NT2/D1 (cell line): ENCODE data around the gene HSH2D.

Experiments used
- DNase-seq: peaks from one replicate; pipeline ENCODE4 v3.0.0-alpha.2; 2011; ENCODE audit warnings: low read depth, low spot score
- H3K27me3 ChIP-seq: 2 replicates; pipeline ENCODE4 v1.6.0; 2011; ENCODE audit warnings: mild to moderate bottlenecking; ENCODE audit not compliant: insufficient read length, insufficient read depth
- H3K36me3 ChIP-seq: 2 replicates; pipeline ENCODE4 v1.6.1; 2011; ENCODE audit warnings: mild to moderate bottlenecking, low read length, mixed read lengths; ENCODE audit not compliant: insufficient read depth, insufficient read length
- H3K4me1 ChIP-seq: 2 replicates; pipeline ENCODE4 v1.5.1; 2011; ENCODE audit not compliant: insufficient read depth, insufficient read length
- H3K4me3 ChIP-seq: 2 replicates; pipeline ENCODE4 v1.5.1; 2011; ENCODE audit warnings: low read depth; ENCODE audit not compliant: insufficient read length
- H3K9ac ChIP-seq: 2 replicates; pipeline ENCODE4 v1.6.0; 2011; ENCODE audit warnings: low read depth; ENCODE audit not compliant: insufficient read length
- H3K9me3 ChIP-seq: 2 replicates; pipeline ENCODE4 v1.5.1; 2011; ENCODE audit warnings: mild to moderate bottlenecking, low read length; ENCODE audit not compliant: insufficient read depth
- SUZ12 ChIP-seq: IDR thresholded peaks from 2 replicates; pipeline ENCODE4 v1.6.1; 2011; ENCODE audit not compliant: insufficient read length, insufficient read depth; ENCODE audit errors: extremely low read depth
- YY1 ChIP-seq: IDR thresholded peaks from 2 replicates; pipeline ENCODE4 v1.6.1; 2011; ENCODE audit not compliant: insufficient read length, insufficient read depth
- ZNF274 ChIP-seq: IDR thresholded peaks from 2 replicates; pipeline ENCODE4 v1.6.1; 2011; ENCODE audit warnings: mild to moderate bottlenecking, low read depth, low read length

HSH2D gene

DNA sequence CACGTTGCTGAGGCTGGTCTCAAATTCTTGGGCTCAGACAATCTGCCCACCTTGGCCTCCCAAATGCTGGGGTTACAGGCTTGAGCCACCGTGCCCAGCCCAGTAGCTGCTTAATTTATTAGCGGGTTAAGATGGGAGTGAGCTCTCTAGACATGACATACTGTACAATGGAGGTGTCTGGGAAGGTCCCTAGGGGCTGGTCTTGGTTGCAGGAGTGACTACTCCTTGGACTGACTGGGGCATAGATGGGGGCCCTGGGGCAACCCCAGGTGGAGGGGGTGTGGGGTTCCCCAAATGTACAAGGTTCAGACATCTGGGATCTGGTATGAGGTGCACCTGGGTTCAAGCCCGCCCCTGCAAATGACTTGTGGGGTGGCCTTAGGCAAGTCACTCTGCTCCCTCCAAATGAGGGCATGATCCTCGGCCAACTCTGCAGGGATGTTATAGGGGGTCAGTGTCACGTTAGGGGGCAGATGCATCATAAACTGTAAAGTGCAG lies 17.0 kb downstream of the HSH2D start:
- TF ChIP-seq SUZ12, result no peak
- TF ChIP-seq ZNF274, result no peak
- no peak for TF ChIP-seq YY1
- Histone ChIP-seq H3K36me3 (no peaks in the 10 kb centered on the region), H3K27me3 (no peaks in the 10 kb centered on the region), H3K9me3 (no peaks in the 10 kb centered on the region), H3K4me1 (peaks cover 8% of the 10 kb centered on the region), H3K4me3 (no peak overlapping the region), H3K9ac (no peak overlapping the region)
- no peak for DNase-seq

DNA sequence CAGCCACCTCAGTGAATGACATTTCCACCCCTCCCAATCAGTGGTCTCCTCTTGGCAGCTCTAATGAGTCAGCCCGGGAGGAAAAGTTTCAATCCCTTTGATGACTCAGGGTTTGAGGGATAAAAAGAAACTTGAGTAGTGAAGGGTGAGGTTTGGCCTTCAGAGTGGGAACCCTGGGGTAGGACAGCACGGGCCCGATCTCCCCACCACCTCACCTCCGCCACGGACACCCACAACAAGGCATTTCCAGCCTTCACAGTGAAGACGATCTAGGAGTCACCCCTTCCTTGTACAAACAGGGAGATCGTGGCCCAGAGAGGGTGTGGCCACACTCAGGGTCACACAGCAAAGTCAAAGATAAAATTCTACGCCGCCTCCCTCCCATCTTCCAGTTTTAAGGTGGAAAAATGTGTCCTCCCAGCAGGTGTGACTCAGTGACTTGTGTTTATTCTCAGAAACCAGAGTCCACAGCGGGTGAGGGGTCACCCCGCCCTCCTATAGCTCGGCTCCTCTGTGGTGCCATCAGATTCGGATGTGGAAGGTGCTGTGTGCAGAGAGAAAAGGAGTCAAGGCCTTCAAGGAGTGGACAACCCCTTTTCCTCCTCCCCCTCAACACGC lies 17.6 kb downstream of the HSH2D start:
- H3K4me3 ChIP-seq, result no peak overlapping the region
- H3K4me1 ChIP-seq, result peaks cover 8% of the 10 kb centered on the region
- no peaks in the 10 kb centered on the region for H3K27me3 ChIP-seq
- TF ChIP-seq YY1 (no peak), SUZ12 (no peak), ZNF274 (no peak)
- H3K36me3 ChIP-seq, result no peaks in the 10 kb centered on the region
- no peak for DNase-seq
- H3K9ac ChIP-seq, result no peak overlapping the region
- H3K9me3 ChIP-seq, result no peaks in the 10 kb centered on the region

DNA sequence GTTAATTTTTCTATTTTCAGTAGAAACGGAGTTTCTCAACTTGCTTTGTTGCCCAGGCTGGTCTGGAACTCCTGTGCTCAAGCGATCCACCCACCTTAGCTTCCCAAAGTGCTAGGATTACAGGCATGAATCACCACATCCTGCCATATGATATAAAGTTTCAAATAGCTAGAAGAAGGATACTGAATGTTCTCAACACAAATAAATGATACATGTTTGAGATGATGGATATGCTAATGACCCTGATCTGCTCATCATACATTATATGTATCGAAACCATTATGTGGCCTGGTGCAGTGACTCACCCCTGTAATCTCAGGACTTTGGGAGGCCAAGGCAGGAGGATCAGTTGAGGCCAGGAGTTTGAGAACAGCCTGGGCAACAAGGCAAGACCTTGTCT lies 18.4 kb downstream of the HSH2D start:
- no peaks in the 10 kb centered on the region for H3K27me3 ChIP-seq
- no peak for TF ChIP-seq SUZ12
- TF ChIP-seq YY1, result no peak
- TF ChIP-seq ZNF274, result no peak
- no peak overlapping the region for H3K9ac ChIP-seq
- H3K4me1 ChIP-seq, result peaks cover 8% of the 10 kb centered on the region
- DNase-seq, result no peak
- H3K9me3 ChIP-seq, result no peaks in the 10 kb centered on the region
- no peaks in the 10 kb centered on the region for H3K36me3 ChIP-seq
- no peak overlapping the region for H3K4me3 ChIP-seq

- H3K27me3 ChIP-seq, result no peaks in the 10 kb centered on the region
- no peaks in the 10 kb centered on the region for H3K36me3 ChIP-seq
- H3K9ac ChIP-seq, result no peak overlapping the region
- H3K9me3 ChIP-seq, result no peaks in the 10 kb centered on the region
- DNase-seq, result no peak
- H3K4me3 ChIP-seq, result no peak overlapping the region
- H3K4me1 ChIP-seq, result peaks cover 8% of the 10 kb centered on the region
- TF ChIP-seq SUZ12 (no peak), YY1 (no peak), ZNF274 (no peak)
Measured at GRCh38 chr19:16164222-16164890, 20.9 kb downstream of the HSH2D start.

GRCh38 chr19:16166417-16166816 lies 22.9 kb downstream of the HSH2D start:
- Histone ChIP-seq H3K9ac (no peak overlapping the region), H3K27me3 (no peaks in the 10 kb centered on the region), H3K36me3 (no peaks in the 10 kb centered on the region), H3K4me3 (no peak overlapping the region), H3K9me3 (no peaks in the 10 kb centered on the region), H3K4me1 (no peaks in the 10 kb centered on the region)
- TF ChIP-seq YY1 (no peak), ZNF274 (no peak), SUZ12 (no peak)
- DNase-seq, result no peak

GRCh38 chr19:16167055-16167454 lies 23.6 kb downstream of the HSH2D start:
- H3K4me3 ChIP-seq, result no peak overlapping the region
- TF ChIP-seq SUZ12 (no peak), ZNF274 (no peak), YY1 (no peak)
- H3K9ac ChIP-seq, result no peak overlapping the region
- no peaks in the 10 kb centered on the region for H3K36me3 ChIP-seq
- no peaks in the 10 kb centered on the region for H3K9me3 ChIP-seq
- H3K4me1 ChIP-seq, result no peaks in the 10 kb centered on the region
- no peak for DNase-seq
- no peaks in the 10 kb centered on the region for H3K27me3 ChIP-seq

DNA sequence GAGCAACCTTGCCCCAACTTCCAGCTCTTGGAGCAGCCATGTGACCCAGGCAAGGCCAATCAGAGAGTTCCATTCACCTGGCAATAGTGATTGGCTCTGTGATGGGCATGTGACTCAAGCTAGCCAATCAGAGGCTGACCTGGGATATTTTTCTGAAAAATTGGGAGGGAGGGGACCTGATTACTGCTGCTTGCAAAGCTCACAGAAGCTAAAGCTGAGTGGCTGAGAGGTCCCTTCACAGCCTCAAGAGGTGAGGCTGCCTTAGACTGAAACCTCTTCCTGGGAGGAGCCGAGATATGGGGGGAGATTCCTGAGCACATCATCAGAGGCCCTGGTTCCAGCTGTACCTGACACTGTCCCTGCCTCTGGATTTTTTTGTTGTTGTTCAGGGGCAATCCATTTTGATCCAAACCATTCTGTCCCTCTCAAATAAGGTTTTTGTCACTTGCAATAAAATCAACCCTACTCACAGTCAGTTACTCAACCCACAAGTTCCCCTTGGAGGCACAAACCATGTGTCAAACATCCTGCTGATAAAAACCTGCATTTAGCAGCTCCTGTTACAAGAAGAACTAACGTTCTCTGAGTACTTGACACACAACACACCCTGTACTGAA lies 25.1 kb downstream of the HSH2D start:
- no peak overlapping the region for H3K9ac ChIP-seq
- H3K27me3 ChIP-seq, result no peaks in the 10 kb centered on the region
- TF ChIP-seq ZNF274, result no peak
- TF ChIP-seq YY1, result no peak
- no peak for TF ChIP-seq SUZ12
- DNase-seq, result no peak
- no peaks in the 10 kb centered on the region for H3K36me3 ChIP-seq
- H3K4me1 ChIP-seq, result no peaks in the 10 kb centered on the region
- no peak overlapping the region for H3K4me3 ChIP-seq
- H3K9me3 ChIP-seq, result no peaks in the 10 kb centered on the region
